ENCODE data around the gene PCNX1. TPM values are rescaled to one million over a fixed set of nuclear protein-coding genes. Genes with fewer than 3 reads are reported as not detected.

Gene PCNX1
- total and polyA plus RNA-seq, 4 donors: 5.7 to 41.2 (median 18.2) TPM

DNA sequence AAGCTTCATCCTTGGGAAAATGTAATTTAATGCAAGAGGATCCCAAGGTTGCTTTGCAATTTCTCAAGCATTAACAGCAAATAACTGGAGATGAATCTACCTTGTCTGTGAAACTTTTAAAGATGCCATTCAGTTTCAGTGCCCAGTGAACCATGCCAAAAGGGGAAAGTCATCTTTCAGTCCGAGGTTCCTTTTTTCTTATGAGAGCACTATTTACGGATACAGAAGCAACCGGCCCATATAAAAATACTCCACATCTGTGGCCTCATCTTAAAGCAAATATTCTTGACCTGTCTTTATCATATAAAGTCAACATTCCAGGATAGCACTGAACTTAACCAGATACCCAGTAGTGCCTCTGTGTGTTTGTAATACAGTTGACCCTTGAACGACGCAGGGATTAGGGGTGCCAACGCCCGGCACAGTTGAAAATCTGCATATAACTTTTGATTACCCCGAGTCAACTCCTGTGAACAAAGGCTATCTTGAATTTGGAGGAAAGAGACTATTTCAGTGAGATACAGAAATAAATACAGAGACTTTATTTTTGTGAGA is 209.4 kb downstream of the PCNX1 start:
- no peak overlapping the region for H3K4me3 ChIP-seq (ENCODE audit: low read depth in 1 of 3, low read length in 3 of 3)
- no peak overlapping the region for H3K9ac ChIP-seq (ENCODE audit: low read depth in 1 of 2, low read length in 2 of 2)
- peaks cover 7 to 41% (median 29%) of the 10 kb centered on the region in 4 donors for H3K4me1 ChIP-seq (ENCODE audit: control insufficient read depth in 4 of 4, insufficient read depth in 4 of 4, low read length in 3 of 4)
- H3K9me3 ChIP-seq (ENCODE audit: control insufficient read depth in 4 of 4, low read length in 3 of 4): no peaks in the 10 kb centered on the region
- 23% methylated on average over 8 of the region's 8 CpGs for WGBS
- no peak for DNase-seq (ENCODE audit: low spot score)
- peaks cover 0 to 2% (median 0%) of the 10 kb centered on the region in 4 donors for H3K36me3 ChIP-seq (ENCODE audit: control insufficient read depth in 4 of 4, insufficient read depth in 3 of 4, low read depth in 1 of 4, low read length in 3 of 4)
- TF ChIP-seq, protein P1, sequence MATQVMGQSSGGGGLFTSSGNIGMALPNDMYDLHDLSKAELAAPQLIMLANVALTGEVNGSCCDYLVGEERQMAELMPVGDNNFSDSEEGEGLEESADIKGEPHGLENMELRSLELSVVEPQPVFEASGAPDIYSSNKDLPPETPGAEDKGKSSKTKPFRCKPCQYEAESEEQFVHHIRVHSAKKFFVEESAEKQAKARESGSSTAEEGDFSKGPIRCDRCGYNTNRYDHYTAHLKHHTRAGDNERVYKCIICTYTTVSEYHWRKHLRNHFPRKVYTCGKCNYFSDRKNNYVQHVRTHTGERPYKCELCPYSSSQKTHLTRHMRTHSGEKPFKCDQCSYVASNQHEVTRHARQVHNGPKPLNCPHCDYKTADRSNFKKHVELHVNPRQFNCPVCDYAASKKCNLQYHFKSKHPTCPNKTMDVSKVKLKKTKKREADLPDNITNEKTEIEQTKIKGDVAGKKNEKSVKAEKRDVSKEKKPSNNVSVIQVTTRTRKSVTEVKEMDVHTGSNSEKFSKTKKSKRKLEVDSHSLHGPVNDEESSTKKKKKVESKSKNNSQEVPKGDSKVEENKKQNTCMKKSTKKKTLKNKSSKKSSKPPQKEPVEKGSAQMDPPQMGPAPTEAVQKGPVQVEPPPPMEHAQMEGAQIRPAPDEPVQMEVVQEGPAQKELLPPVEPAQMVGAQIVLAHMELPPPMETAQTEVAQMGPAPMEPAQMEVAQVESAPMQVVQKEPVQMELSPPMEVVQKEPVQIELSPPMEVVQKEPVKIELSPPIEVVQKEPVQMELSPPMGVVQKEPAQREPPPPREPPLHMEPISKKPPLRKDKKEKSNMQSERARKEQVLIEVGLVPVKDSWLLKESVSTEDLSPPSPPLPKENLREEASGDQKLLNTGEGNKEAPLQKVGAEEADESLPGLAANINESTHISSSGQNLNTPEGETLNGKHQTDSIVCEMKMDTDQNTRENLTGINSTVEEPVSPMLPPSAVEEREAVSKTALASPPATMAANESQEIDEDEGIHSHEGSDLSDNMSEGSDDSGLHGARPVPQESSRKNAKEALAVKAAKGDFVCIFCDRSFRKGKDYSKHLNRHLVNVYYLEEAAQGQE (IDR thresholded peaks at IDR 0.05): no peak
- peak; percentile 52 to 53 for TF ChIP-seq RXRA (IDR thresholded peaks at IDR 0.05)
- TF ChIP-seq HNF4A (conservative IDR thresholded peaks at IDR 0.05): peak; percentile 57
- TF ChIP-seq YY1 (IDR thresholded peaks at IDR 0.05): no peak
- peak; percentile 26 for TF ChIP-seq HNF4G (IDR thresholded peaks at IDR 0.05)
- TF ChIP-seq SP1 (IDR thresholded peaks at IDR 0.05): peak; percentile 35
- TF ChIP-seq, protein P2, sequence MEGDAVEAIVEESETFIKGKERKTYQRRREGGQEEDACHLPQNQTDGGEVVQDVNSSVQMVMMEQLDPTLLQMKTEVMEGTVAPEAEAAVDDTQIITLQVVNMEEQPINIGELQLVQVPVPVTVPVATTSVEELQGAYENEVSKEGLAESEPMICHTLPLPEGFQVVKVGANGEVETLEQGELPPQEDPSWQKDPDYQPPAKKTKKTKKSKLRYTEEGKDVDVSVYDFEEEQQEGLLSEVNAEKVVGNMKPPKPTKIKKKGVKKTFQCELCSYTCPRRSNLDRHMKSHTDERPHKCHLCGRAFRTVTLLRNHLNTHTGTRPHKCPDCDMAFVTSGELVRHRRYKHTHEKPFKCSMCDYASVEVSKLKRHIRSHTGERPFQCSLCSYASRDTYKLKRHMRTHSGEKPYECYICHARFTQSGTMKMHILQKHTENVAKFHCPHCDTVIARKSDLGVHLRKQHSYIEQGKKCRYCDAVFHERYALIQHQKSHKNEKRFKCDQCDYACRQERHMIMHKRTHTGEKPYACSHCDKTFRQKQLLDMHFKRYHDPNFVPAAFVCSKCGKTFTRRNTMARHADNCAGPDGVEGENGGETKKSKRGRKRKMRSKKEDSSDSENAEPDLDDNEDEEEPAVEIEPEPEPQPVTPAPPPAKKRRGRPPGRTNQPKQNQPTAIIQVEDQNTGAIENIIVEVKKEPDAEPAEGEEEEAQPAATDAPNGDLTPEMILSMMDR (IDR thresholded peaks at IDR 0.05; ENCODE audit: low read depth, low read length, missing input control): no peak
- no peaks in the 10 kb centered on the region for H3K27me3 ChIP-seq (ENCODE audit: control insufficient read depth in 4 of 4, insufficient read depth in 4 of 4, low read length in 3 of 4)
- peak overlapping the region in 1 of 2 donors; percentile 15 for H3K27ac ChIP-seq (ENCODE audit: low read depth in 1 of 2, low read length in 2 of 2)

- peak overlapping the region in 1 of 3 donors; percentile 6 for H3K4me3 ChIP-seq (ENCODE audit: low read depth in 1 of 3, low read length in 3 of 3)
- H3K27me3 ChIP-seq (ENCODE audit: control insufficient read depth in 4 of 4, insufficient read depth in 4 of 4, low read length in 3 of 4): no peaks in the 10 kb centered on the region
- peaks cover 7 to 41% (median 29%) of the 10 kb centered on the region in 4 donors for H3K4me1 ChIP-seq (ENCODE audit: control insufficient read depth in 4 of 4, insufficient read depth in 4 of 4, low read length in 3 of 4)
- no peak for DNase-seq (ENCODE audit: low spot score)
- 34% methylated on average over 10 of the region's 10 CpGs for WGBS
- peak overlapping the region; percentile 83 to 87 for H3K27ac ChIP-seq (ENCODE audit: low read depth in 1 of 2, low read length in 2 of 2)
- H3K9ac ChIP-seq (ENCODE audit: low read depth in 1 of 2, low read length in 2 of 2): peak overlapping the region; percentile 42 to 65
- H3K36me3 ChIP-seq (ENCODE audit: control insufficient read depth in 4 of 4, insufficient read depth in 3 of 4, low read depth in 1 of 4, low read length in 3 of 4): peaks cover 0 to 2% (median 0%) of the 10 kb centered on the region in 4 donors
- no peaks in the 10 kb centered on the region for H3K9me3 ChIP-seq (ENCODE audit: control insufficient read depth in 4 of 4, low read length in 3 of 4)
- TF ChIP-seq NR2F2 (IDR thresholded peaks at IDR 0.05): no peak
- TF ChIP-seq, protein P3, sequence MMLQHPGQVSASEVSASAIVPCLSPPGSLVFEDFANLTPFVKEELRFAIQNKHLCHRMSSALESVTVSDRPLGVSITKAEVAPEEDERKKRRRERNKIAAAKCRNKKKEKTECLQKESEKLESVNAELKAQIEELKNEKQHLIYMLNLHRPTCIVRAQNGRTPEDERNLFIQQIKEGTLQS (IDR thresholded peaks at IDR 0.05): no peak
- TF ChIP-seq RAD21 (IDR thresholded peaks at IDR 0.05): no peak
- TF ChIP-seq JUND (IDR thresholded peaks at IDR 0.05): peak in 1 of 2 donors; percentile 1
- no peak for TF ChIP-seq TAF1 (conservative IDR thresholded peaks at IDR 0.05)
- TF ChIP-seq SP1 (IDR thresholded peaks at IDR 0.05): peak; percentile 88
- TF ChIP-seq GABPA (IDR thresholded peaks at IDR 0.05 in 1 of 2, conservative IDR thresholded peaks at IDR 0.05 in 1 of 2): no peak
- no peak for TF ChIP-seq FOXA2 (IDR thresholded peaks at IDR 0.05)
- peak in 1 of 2 donors; percentile 51 for TF ChIP-seq HNF4A (conservative IDR thresholded peaks at IDR 0.05)
- TF ChIP-seq FOXA1 (IDR thresholded peaks at IDR 0.05): no peak
- TF ChIP-seq YY1 (IDR thresholded peaks at IDR 0.05): peak; percentile 37
- TF ChIP-seq, protein P2 (IDR thresholded peaks at IDR 0.05; ENCODE audit: low read depth, low read length, missing input control): no peak
- TF ChIP-seq, protein P4, sequence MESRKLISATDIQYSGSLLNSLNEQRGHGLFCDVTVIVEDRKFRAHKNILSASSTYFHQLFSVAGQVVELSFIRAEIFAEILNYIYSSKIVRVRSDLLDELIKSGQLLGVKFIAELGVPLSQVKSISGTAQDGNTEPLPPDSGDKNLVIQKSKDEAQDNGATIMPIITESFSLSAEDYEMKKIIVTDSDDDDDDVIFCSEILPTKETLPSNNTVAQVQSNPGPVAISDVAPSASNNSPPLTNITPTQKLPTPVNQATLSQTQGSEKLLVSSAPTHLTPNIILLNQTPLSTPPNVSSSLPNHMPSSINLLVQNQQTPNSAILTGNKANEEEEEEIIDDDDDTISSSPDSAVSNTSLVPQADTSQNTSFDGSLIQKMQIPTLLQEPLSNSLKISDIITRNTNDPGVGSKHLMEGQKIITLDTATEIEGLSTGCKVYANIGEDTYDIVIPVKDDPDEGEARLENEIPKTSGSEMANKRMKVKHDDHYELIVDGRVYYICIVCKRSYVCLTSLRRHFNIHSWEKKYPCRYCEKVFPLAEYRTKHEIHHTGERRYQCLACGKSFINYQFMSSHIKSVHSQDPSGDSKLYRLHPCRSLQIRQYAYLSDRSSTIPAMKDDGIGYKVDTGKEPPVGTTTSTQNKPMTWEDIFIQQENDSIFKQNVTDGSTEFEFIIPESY (IDR thresholded peaks at IDR 0.05): no peak
- TF ChIP-seq EGR1 (IDR thresholded peaks at IDR 0.05; ENCODE audit: low read depth in 2 of 2): no peak
Observed at GRCh38 chr14:71117839-71118743, 210.8 kb downstream of the PCNX1 start.

All from liver (tissue), 9 donors.